ENCODE results near the gene TNS4.

The TNS4 gene

DNA sequence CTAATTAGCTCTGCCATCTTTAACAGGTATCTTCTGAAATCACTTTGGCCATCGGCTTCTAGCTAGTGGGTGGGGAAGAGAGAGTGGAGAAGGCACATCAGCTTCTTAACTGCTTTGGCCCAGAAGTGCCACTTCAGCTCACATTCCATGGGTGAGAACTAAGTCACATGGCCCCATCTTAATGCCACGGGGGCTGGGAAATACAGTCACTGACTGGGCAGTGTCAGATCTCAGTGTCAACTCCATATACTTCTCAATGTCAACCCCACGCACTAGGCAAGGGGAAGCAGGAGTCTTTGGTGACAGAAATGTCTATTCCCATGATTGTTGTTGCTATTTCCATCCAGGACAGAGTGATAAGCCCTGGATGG is 34.5 kb upstream of the TNS4 start:
- DNase-seq, result no peak

GRCh38 chr17:40535438-40535837 is 34.0 kb upstream of the TNS4 start:
- DNase-seq, result no peak

DNA sequence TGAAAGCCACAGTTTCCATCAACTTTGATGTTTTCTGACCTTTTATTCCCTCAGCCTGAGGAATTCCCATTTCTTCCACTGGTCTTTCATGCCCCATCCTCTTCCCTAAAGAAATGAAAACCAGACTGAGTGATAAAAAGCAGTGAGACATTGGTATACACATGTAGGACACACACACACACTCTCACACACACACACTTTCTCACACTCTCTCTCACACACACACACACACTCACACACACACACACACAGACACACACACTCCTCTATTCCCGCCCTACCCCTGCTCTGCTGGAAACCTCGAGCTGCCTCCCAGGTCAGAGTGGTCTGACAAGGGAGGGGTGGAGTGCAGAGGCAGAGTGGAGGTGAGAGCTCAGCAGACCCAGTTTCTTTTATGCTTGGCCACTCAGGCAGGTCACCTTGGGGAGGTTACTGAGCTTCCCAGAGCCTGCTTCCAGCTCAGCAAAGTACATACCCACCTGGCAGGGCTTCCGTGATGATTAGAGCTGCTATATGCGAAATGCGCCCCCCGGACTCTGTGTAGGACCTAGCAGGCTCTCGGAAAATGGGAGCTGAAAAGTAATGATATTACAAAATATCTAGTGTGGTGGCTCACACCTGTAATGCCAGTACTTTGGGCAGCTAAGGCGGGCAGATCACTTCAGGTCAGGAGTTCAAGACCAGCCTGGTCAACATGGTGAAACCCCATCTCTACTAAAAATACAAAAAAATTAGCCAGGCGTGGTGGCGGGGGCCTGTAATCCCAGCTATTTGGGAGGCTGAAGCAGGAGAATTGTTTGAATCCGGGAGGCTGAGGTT is 33.2 kb upstream of the TNS4 start:
- DNase-seq, result no peak

- DNase-seq, result no peak
These were observed 32.5 kb upstream of the TNS4 start for GRCh38 chr17:40533896-40534295.

- DNase-seq, result no peak
These were observed 31.3 kb upstream of the TNS4 start for GRCh38 chr17:40532520-40533253.

DNA sequence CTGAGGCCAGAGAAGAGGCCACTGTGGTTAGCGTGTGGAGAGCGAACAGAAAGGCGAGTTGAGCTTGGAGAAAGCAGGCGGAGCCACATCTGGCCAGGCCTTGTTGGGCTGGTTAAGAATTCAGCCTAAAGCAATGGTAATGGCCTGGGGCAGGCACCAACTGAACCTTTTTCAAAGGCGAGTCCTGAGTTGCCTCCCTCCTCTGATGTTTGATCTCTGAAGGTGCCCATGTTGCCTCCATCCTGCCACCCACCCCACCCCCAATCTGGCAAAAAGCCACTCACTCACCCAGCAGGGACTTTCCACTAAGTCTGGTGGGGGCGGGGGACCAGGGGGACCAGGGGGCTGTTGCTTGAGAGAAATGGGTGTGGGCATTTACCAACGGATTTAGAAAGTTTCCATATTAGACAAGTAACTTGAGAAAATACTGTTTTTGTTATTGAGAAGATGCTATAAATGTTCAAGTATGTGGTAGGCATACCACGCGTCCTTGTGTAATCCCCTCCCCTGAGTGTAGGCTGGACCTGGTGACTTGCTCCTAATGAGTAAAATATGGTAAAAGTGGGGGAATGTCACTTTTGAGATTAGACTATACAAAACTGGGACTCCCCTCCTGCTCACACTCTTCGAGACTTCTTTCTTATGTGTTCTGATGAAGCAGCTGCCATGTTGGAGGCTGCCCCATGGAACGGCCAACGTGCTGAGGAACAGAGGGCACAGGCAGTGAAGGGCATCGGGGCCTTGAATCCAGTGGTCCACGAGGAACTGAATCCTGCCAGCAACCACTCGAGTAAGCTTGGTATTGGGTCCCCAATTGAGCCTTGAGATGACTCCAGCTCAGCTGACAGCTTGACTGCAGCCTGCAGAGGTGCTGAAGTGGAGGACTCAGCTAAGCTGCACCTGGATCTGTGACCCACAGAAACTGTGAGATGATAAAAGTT is 29.9 kb upstream of the TNS4 start:
- DNase-seq, result no peak

DNA sequence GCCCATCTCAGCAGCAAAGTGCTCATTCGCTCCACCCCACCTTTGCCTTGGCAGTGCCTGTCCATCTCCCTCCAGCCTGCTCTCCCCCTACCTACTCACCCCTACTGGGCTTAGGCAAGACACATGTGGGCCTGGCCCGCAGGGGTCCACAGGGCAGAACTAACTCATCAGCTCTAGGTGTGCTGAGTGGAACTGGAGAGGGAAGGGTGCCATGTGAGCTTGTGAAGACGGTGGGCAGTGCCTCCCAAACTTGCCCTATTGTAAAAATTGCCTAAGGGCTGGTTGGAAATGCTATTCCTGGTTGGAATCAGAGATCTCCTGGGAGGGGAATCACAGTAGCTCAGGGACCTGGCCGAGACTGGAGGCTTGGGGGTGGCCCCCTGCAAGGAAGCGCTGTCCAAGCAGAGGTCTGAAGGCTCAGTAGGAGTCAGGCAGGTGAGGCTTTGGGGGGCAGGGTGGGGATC is 29.1 kb upstream of the TNS4 start:
- no peak for DNase-seq

DNA sequence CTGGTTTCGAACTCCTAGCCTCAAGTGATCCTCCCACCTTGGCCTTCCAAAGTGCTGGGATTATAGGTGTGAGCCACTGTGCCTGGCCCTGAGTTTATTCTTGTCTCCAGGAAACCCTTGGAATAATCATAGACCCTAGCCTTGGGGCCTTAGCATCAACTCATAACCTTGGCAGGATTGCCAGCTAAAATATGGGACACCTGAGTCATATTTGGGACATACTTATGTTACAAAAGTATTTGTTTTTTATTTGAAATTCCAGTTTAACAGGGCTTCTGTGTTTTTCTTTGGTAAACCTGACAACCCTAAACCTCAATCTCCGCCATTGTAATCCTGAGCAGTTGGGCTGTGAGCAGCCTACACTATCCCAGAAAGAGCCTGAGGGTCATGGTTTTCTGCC is 28.6 kb upstream of the TNS4 start:
- no peak for DNase-seq

- no peak for DNase-seq
These were observed 27.4 kb upstream of the TNS4 start for GRCh38 chr17:40528692-40529417.

GRCh38 chr17:40526668-40527067 is 25.2 kb upstream of the TNS4 start:
- peak; percentile 71 to 87 for DNase-seq

- no peak for DNase-seq
These were observed 23.9 kb upstream of the TNS4 start for GRCh38 chr17:40525294-40525693.

DNA sequence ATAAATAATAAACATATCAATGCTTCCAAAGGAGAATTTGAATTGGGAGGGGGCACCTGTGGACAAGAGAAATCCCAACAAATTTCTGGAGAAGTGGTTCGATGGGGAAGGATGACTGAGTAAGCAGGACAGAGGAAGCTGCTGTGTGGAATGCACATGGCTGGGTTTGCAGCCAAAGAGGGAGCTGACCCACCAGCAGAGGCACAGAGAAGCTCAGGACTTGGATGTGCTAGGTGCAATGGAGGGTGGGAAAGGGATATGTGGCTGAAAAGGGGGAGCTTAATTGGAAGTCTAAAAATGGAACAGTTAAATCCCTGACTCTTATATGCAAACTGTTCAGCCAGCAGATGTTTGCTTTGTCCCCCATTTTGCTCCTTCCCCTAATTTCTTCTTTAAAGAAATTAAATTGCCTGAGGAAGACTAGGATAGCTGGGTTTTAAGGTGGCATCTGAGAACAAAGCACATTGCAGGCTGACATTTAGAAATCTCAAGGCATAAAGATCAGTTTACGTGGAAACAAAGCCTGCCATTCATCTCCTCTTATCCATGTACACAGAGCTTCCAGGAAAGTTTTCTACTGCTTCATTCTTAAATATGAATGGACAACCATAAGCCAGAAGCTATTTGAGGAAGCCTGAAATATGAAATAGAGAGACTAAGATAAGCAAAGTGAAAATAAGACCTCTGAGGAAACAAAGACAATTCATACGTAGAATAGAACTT is 23.0 kb upstream of the TNS4 start:
- DNase-seq, result no peak

DNA sequence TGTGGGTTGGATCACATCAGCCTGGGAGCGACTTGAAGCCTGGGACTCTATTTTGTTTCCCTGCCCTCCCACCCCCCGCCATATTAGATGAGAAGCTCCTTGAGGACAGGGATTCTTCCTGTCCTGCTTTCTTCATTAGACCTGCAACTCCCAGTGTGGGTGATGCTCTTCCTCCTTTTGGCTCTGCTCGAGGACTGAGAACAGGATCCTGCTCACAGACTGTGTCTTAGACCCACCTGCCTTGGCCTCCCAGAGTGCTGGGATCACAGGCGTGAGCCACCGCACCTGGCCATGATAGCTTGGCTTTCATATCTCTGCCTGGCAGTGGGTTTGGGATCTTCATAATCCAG is 21.5 kb upstream of the TNS4 start:
- no peak for DNase-seq

- DNase-seq, result peak in 1 of 2 experiments; percentile 6
These were observed 21.0 kb upstream of the TNS4 start for GRCh38 chr17:40522250-40522960.

DNA sequence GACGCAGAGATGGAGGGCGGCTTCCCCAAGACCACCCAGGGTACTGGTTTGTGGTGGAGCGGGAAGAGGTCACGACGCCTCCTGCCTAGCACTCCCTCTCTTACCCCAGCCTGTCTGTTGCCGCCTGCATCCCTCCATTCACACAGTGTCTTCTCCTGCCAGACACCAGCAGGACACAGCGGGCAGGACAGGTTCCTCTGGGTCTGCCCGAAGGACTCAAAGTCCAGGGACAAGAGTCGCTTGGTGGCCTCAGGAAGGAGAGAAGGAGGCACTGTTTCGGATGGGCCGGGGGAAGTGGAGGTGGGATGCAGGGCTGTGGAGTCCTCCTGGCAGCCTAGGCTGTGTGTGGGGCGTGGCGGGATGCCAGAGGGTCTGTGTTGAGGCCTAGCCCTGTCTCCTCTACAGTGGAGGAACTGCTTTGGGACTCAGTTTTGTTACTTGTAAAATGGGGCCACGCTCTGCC is 19.6 kb upstream of the TNS4 start:
- DNase-seq, result no peak

GRCh38 chr17:40519089-40519775 is 17.8 kb upstream of the TNS4 start:
- no peak for DNase-seq

GRCh38 chr17:40518401-40519088 is 17.1 kb upstream of the TNS4 start:
- no peak for DNase-seq

- DNase-seq, result no peak
These were observed 16.6 kb upstream of the TNS4 start for GRCh38 chr17:40517981-40518380.

GRCh38 chr17:40517286-40517662 is 15.9 kb upstream of the TNS4 start:
- DNase-seq, result no peak
